CMK (cell line): ENCODE data around the gene RBM6.
"Not testable (repeated sequence)": the region's sequence is repeated elsewhere in the genome, so short reads cannot be mapped to it uniquely, and the experiment has no call there.

Source experiments
- DNase-seq: peaks from one replicate; pipeline ENCODE4 v3.0.0-alpha.2; 2010; ENCODE audit warnings: low read depth

Gene RBM6, protein sequence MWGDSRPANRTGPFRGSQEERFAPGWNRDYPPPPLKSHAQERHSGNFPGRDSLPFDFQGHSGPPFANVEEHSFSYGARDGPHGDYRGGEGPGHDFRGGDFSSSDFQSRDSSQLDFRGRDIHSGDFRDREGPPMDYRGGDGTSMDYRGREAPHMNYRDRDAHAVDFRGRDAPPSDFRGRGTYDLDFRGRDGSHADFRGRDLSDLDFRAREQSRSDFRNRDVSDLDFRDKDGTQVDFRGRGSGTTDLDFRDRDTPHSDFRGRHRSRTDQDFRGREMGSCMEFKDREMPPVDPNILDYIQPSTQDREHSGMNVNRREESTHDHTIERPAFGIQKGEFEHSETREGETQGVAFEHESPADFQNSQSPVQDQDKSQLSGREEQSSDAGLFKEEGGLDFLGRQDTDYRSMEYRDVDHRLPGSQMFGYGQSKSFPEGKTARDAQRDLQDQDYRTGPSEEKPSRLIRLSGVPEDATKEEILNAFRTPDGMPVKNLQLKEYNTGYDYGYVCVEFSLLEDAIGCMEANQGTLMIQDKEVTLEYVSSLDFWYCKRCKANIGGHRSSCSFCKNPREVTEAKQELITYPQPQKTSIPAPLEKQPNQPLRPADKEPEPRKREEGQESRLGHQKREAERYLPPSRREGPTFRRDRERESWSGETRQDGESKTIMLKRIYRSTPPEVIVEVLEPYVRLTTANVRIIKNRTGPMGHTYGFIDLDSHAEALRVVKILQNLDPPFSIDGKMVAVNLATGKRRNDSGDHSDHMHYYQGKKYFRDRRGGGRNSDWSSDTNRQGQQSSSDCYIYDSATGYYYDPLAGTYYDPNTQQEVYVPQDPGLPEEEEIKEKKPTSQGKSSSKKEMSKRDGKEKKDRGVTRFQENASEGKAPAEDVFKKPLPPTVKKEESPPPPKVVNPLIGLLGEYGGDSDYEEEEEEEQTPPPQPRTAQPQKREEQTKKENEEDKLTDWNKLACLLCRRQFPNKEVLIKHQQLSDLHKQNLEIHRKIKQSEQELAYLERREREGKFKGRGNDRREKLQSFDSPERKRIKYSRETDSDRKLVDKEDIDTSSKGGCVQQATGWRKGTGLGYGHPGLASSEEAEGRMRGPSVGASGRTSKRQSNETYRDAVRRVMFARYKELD

GRCh38 chr3:49939858-49940666, at the start of gene RBM6:
TSS of gene RBM6 (plus strand) at chr3:49940150. CDS start at chr3:49962642, 22,492 bp downstream.
- DNase-seq, result peak; percentile 92

DNA sequence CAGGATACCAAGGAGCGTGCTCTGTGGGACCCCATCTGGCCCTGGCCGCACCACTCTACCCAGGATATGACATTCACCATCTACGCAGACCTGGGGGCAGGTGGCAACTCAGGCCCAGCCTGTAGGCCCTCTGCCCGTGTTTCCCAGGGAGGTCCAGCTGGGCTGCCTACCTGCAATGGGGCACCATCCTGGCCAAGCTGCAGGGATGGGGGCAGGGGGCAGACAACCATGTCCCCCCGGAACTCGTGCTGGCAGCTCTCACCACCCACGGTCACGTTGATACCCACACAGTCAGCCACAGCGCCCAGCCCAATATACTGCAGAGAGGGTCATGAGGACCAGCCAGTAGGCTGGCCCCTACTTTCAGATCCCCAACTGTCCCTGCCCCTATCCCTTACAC, 44.2 kb upstream of the RBM6 start:
- no peak for DNase-seq

DNA sequence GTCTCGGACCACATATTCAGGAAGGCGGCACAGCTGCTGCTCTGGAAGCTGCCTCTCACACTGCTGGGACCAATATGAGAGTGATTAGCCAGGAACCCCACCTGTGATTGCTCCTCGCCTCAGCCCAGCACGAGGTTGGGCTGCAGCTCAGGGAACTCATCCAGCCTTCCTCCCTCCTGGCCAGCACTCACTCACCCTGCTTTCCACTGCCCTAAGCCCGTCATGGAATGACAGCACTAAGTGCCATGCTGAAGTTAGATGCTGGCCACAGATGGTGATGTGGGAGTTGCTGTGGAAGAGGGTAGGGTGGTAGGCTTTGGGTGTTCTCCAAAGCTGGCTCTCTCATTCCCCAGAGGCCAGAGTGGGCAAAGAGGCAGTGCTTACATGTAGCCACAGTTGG, 43.6 kb upstream of the RBM6 start:
- no peak for DNase-seq

DNA sequence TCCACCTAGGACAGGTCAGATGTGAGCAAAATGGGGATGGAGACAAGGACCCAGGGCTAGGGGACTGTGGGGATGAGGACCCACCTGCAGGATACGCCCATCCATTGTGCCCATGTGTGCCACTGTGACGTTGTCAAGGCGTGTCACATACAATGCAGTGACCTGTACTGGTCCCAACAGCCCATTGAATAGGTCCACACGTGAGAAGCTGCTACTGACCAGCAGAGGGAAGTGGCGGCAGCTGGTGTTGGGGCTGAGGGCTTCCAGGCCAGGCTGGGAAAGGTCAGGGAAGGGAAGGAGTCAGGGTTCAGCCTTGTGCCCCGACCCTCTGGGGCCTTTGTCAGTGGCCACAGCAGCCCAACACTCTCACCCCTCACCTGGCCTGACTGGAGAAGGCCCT, 41.0 kb upstream of the RBM6 start:
- DNase-seq, result no peak

- no peak for DNase-seq
These were observed 40.1 kb upstream of the RBM6 start for GRCh38 chr3:49899815-49900214.

DNA sequence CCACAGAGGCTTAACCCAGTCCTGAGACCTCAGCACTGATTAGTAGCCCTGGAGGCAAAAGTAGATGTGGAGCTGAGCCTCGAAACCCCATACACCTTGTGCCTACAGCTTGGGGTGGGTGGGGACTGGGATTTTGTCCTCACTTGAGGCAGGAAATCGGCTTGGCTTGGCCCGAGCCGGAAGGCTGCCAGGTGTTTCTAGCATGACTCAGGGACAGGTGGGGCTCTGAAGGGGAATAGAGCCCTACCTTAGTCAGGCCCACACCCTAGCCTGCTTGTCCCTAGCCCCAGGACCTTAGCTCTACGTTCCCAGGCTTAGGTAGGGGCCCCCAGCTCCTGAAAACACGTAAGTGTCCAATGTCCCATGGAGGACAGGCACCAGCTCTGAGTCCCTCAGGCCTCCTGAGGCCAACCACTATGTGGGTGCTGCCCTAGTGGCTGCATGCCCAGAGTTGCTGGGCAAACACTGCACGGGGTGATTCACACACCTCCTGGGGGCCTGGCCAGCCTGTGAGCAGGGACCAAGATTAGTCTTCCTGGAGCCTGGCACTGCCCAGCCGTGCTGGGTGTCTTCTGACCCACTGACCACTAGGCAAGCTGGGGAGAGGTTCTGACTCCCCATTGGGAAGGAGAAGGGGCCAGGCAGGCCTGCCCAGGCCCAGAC, 39.3 kb upstream of the RBM6 start:
- DNase-seq, result no peak

DNA sequence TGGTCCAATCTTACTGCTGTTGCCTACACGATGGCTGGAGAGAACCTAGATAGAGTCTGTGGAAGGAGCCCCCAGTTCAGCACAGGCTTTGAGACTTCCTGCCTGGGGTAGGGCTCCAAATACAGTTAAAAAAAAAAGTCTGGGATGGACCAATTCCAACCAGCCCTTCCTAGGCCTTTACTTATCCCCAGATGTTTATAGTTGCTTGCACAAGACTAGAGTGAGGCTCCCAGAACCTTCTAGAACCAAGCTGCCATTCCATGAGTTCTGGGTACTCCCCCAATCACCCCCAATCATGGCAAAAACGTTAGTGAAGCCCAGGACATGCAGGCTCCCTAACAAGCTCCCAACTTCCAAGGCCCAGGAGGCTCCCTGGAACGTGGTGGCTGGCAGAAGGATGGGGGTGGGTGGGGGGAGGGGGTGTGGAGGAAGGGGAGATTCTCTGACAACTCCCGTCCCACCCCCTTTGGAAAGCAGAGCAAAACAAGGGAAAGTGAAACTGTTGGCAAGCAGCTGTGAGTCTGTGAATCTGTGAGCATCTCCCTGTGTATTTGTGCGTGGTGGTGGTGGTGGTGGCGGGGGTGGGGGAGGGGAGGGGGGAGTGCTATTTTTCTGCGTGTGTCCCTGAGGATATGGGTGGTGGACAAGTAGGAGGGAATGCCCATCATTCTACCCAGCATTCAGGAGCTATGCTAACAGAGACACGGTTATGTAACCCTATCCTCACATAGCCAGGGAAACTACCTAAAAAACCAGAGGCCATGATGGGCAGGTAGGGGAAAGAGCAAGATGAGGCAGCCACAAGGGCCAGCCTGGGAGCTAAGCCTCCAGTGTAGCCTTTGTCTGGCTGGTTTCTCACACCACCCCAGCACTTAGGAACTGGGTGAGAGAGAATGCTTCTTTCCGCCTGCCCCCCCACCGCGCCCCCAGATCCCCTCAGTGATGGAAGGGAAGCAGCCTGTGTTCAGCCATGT, 38.3 kb upstream of the RBM6 start:
- DNase-seq, result no peak

DNA sequence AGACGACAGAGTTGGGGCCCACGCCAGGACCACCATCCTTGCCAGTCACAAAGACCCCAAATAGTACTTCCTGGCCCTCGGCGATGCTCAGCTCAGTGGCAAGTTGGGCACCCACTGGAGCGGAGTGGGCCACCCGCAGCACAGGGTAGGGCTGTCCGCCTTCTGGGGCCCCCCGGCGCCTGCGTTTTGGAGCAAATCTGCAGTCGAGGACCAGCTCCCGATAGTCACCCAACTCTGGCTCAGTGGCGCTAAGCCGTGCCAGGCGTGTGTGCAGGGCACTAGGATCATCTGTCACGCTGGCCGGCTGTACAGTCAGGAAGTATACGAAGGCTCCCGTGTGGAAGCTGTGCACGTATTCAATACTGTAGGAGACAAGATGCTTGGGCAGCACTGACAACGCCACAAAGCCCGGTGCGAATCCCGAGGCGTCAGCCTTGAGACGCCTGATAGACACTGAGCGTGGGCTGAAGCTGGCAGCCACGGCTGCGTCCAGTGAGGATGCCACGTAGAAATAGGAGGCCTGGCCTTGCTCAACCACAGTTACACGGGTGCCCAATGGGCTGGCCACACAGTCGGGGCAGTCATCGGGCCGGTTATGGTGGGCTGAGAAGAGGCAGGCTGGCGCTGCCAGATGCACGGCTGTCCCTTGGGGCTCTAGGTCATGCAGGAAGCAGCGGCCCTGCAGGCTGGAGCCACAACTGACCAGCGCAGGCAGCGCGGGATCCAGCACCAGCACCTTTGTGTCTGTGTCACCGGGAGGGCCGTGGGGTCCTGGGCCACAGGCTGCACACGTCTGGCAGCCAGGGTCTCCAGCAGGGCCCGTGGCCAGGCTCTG, 37.2 kb upstream of the RBM6 start:
- DNase-seq, result no peak

DNA sequence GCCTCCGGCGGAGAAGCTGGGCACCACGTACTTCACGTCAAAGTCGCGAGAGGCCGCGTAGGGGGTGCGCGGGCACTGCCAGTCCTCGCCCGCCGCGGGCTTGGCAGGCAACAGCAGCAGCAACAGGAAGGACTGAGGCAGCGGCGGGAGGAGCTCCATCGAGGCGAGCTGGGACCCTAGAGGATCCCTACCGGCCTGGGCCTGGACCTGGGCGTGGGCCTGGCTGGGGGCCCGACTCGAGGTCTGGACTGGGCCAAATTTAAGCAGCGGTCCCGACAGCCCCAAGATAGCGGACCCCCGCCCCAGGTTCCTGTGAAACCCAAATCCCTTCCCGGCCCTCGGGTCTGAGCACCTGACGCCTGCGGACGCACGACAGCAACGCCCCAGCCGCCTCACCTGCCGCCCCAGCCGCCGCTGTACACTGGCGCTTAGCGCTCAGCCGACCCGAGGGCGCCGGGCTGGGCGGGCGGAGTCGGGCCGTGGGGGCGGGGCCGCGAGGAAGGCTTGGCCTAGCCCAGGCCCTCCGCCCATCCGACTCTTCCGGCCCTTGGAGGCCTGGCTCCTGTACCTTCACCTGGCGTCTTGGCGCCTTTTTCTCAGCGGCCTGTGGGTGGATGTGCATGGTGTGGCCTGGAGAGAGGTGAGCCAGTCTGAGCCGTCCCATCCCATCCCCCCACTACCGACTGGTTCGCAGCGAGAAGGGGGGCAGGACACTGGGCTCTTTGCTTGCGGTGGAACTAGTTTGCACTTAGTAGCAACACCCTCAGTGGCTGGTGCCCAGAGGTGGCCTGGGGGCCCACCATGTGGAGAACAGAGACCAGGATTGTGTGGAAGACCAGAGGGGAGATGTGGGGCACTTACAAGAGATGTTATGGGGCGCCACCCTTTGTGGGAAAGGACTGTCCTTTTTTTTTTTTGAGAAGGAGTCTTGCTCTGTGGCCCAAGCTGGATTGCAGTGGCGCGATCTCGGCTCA, 36.2 kb upstream of the RBM6 start, which contains the start of gene MST1R:
TSS of gene MST1R (minus strand) at position 423 of the 974 bp plus-strand sequence. CDS start at position 159, 264 bp downstream.
- DNase-seq, result peak; percentile 63

GRCh38 chr3:49904448-49904847, 35.5 kb upstream of the RBM6 start:
- not testable (repeated sequence) for DNase-seq

GRCh38 chr3:49906073-49906743, 33.7 kb upstream of the RBM6 start:
- no peak for DNase-seq

GRCh38 chr3:49908373-49909199, 31.4 kb upstream of the RBM6 start:
- no peak for DNase-seq

DNA sequence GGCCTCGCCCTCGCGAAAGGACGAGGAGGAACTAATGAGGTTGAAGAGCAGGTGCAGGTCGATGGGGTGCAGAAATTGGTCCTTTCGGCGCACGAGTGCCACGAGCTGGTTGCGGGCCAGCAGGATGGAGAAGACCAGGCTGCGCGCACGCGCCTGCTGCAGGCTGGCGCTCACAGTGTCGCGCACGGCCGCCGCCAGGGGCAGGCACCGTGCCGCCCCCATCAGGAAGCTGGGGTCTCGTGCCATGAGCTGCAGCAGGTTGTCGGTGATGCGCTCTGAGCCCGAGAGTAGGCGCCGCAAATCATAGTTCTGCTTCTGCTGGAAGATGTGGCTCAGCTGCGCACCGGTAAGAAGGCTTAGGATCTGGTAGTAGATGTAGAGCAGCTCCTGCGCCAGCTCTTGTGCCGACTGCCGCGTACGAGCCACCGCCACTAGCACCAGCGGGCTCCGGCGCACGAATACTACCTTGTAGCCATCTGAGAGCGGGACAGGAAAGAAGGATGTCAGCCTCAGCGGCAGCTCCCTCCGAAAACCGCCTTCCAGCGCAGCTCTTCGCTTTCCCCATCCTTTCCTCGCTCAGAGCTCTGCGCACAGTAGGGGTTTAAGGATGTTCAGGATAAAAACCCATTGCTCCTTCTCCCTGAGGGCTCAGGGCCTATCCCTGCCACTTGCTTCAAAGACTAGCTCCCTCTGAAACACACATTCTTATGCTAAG, 29.4 kb upstream of the RBM6 start:
- no peak for DNase-seq

- no peak for DNase-seq
These were observed 28.9 kb upstream of the RBM6 start for GRCh38 chr3:49911124-49911420.

DNA sequence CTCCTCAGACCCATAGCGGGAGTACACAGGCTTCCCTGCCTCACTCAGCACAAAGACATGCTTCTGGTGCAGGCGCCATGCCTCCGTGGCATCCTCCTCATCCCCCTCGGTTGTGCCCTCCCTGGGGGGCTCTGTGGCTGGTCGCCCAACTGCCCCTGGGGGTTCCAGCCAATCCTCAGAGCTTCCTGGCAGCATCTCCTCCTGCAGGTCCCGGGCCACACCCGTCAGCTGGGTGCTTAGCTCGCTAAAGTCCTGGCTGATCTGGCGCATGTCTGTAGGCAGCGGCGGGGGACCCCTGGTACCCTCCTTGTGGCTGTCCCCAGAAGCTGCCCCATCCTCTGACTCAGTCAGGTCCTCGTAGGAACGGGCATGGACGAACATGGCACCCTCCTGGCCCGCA, 28.3 kb upstream of the RBM6 start:
- no peak for DNase-seq

DNA sequence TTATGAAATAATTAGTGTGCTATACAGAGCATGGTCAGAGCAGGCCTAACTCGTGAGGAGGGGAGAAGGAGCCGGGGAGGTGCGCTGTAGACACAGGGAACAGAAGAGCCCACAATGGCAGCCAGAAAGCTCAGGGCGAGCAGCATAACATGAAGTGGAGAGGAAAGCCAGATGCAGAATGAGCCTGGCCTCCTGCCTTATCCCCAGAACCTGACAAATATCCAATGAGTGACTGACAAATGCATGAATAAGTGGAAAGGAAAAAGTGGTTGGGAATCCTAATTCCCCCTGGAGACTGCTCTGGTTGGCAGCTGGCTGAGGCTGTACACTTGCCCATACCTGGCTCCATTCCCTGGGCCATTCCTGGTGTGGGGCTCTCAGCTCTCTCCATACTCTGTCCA, 27.1 kb upstream of the RBM6 start:
- no peak for DNase-seq
